OCI-LY7 (cell line): ENCODE measurements around the gene MFSD6. TPM values are rescaled to one million over a fixed set of nuclear protein-coding genes. Genes with fewer than 3 reads are reported as not detected.

Experiments used
- BruUV-seq: library from RNA; stranded (reverse); fragments of 400-500 nt; replicated peaks from 2 replicates; lab custom pipeline; 2021; lab: Mats Ljungman, UMichigan
- CTCF ChIA-PET: fragments of 300-600 bp; sonication (Branson Sonifier 250); formaldehyde crosslinking; loops from one replicate; lab custom pipeline; 2022; ENCODE audit warnings: antibody characterized with exemption; ENCODE audit not compliant: unreplicated experiment; lab: Charles Lee
- POLR2A ChIA-PET: fragments of 300-600 bp; sonication (Branson Sonifier 250); formaldehyde crosslinking; loops from one replicate; lab custom pipeline; 2022; ENCODE audit warnings: antibody characterized with exemption; lab: Charles Lee
- DNase-seq: peaks from one replicate; pipeline ENCODE4 v3.0.0-alpha.2; 2015; ENCODE audit warnings: low spot score
- H2AFZ ChIP-seq: fragments of 200-600 bp; sonication (generic), shearing (Covaris generic); 2 replicates; pipeline ENCODE4 v1.6.1; 2014; ENCODE audit warnings: mild to moderate bottlenecking, antibody characterized with exemption, low read length, moderate library complexity
- H3K27ac ChIP-seq: fragments of 200-600 bp; sonication (generic); 2 replicates; pipeline ENCODE4 v1.5.1; 2014; ENCODE audit warnings: mixed run types, low read depth, mild to moderate bottlenecking, moderate library complexity, low read length, inconsistent platforms; ENCODE audit not compliant: poor library complexity, severe bottlenecking
- H3K36me3 ChIP-seq: fragments of 200-600 bp; sonication (generic); 2 replicates; pipeline ENCODE4 v1.6.1; 2014; ENCODE audit warnings: mild to moderate bottlenecking, antibody characterized with exemption, low read length, moderate library complexity, mixed read lengths; ENCODE audit not compliant: insufficient read depth
- H3K4me1 ChIP-seq: fragments of 200-600 bp; sonication (generic); 2 replicates; pipeline ENCODE4 v1.5.1; 2014; ENCODE audit warnings: mild to moderate bottlenecking, low read length; ENCODE audit not compliant: insufficient read depth, poor library complexity, severe bottlenecking
- H3K4me2 ChIP-seq: fragments of 200-600 bp; sonication (generic); 2 replicates; pipeline ENCODE4 v1.6.1; 2014; ENCODE audit warnings: mild to moderate bottlenecking, low read length
- H3K4me3 ChIP-seq: fragments of 200-600 bp; sonication (generic); 2 replicates; pipeline ENCODE4 v1.5.1; 2014; ENCODE audit warnings: mild to moderate bottlenecking, low read depth, low read length; ENCODE audit not compliant: poor library complexity, severe bottlenecking
- H3K79me2 ChIP-seq: fragments of 200-600 bp; sonication (generic); 2 replicates; pipeline ENCODE4 v1.6.1; 2016; ENCODE audit warnings: low read depth, mild to moderate bottlenecking, low read length, moderate library complexity, mixed read lengths; ENCODE audit not compliant: insufficient read depth
- H3K9me2 ChIP-seq: fragments of 200-600 bp; sonication (generic); 2 replicates; pipeline ENCODE4 v1.6.1; 2016; ENCODE audit warnings: mild to moderate bottlenecking, low read length, mixed read lengths; ENCODE audit not compliant: insufficient read depth
- H3K9me3 ChIP-seq: fragments of 200-600 bp; sonication (generic); 2 replicates; pipeline ENCODE4 v1.6.1; 2014; ENCODE audit warnings: mild to moderate bottlenecking, mixed run types, low read length, mixed read lengths
- H4K20me1 ChIP-seq: fragments of 200-600 bp; sonication (generic); 2 replicates; pipeline ENCODE4 v1.6.1; 2014; ENCODE audit warnings: mild to moderate bottlenecking, antibody characterized with exemption, low read length, moderate library complexity, mixed read lengths; ENCODE audit not compliant: insufficient read depth
- CTCF ChIP-seq: fragments of 200-600 bp; sonication (generic); conservative IDR thresholded peaks from 2 replicates; pipeline ENCODE4 v1.5.1; 2014; ENCODE audit warnings: mild to moderate bottlenecking, antibody characterized with exemption, low read length, moderate library complexity, mixed read lengths
- EZH2phosphoT487 ChIP-seq: fragments of 200-600 bp; sonication (generic); IDR thresholded peaks from 2 replicates; pipeline ENCODE4 v1.6.1; 2018; ENCODE audit warnings: low read depth, borderline replicate concordance, mild to moderate bottlenecking, mixed run types, antibody characterized with exemption, low read length, moderate library complexity, mixed read lengths
- intact Hi-C: fragments of 100-400 bp; cut with micrococcal nuclease; formaldehyde crosslinking; loops from one replicate; pipeline ENCODE4 v1.10.0; 2022; ENCODE audit not compliant: unreplicated experiment
- total RNA-seq, 2 experiments: library from RNA; depleted of rRNA in 1 of 2; stranded (reverse); fragments of >200 nt in 1 of 2; shearing (Covaris generic) in 1 of 2; gene quantifications; 2 replicates each; pipeline ENCODE4 v1.2.3, GENCODE V29; 2014 to 2022

The MFSD6 gene
- total RNA-seq, 2 experiments from 2014 or later: 8.3 to 19.5 TPM

DNA sequence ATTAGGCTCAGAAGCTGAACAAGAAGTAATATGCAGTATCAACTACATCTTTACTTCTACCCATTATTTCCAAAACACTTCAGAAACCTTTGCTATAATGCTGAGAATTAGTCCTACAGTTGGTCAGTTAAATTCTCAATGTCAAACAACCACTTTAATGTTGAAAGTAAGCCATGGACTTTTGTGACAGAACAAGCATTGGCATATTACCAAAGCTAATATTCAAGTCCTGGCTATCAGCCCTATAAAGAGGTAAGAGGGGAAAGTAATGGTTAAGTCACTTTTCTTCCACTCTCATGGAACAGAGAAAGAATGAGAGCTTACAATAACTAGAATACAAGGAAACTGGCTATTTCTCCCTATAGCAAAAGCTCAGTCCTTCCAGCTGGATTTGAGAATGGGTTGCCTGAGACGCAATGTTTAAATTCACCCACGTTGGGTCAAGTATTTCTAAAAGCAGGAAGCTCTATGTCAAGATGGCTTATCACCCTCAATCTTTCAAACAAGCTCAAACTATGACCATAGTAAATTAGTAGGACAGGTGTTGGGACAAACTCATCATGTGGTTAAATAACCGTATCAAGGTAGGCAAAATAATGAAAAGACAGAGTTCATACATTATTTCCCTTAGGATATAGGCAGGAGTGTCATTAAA lies 31.4 kb upstream of the MFSD6 start:
- Histone ChIP-seq H3K27ac (no peak overlapping the region), H3K4me1 (no peaks in the 10 kb centered on the region), H3K9me2 (no peaks in the 10 kb centered on the region), H3K4me2 (no peak overlapping the region), H2AFZ (no peak overlapping the region), H3K9me3 (no peaks in the 10 kb centered on the region), H4K20me1 (no peaks in the 10 kb centered on the region), H3K4me3 (no peak overlapping the region), H3K79me2 (no peaks in the 10 kb centered on the region), H3K36me3 (no peaks in the 10 kb centered on the region)
- DNase-seq: no peak
- BruUV-seq: no TSS peak
- ChIA-PET CTCF (no interaction called here), POLR2A (interaction anchor here (0.9 kb wide), 1 partner anchor 332 kb away, joined by 4 read pairs; no protein-coding TSS in a partner anchor)
- intact Hi-C loops: no loop called here
- TF ChIP-seq EZH2phosphoT487 (no peak), CTCF (no peak)

DNA sequence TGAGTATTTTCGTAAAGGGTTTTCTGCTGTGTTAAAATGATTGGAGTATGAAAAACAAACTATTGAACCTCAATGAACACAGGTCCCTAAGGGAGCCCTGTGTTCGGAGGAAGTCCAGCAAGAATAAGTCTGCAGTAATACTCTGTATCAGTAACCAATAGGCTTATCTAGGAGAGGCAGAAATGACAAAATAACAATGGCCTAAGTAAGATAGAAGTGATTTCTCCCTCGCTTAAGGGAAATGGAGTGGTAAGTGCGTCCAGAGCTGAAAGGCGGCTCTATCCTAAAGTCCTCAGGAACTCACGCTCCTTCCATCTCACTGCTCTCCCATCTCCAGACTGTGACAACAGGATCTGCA lies 29.3 kb upstream of the MFSD6 start:
- Histone ChIP-seq H3K4me3 (no peak overlapping the region), H3K9me2 (no peaks in the 10 kb centered on the region), H4K20me1 (no peaks in the 10 kb centered on the region), H3K4me1 (no peaks in the 10 kb centered on the region), H3K9me3 (no peaks in the 10 kb centered on the region), H3K27ac (no peak overlapping the region), H3K79me2 (no peaks in the 10 kb centered on the region), H3K36me3 (no peaks in the 10 kb centered on the region), H2AFZ (no peak overlapping the region), H3K4me2 (no peak overlapping the region)
- BruUV-seq: no TSS peak
- TF ChIP-seq CTCF: no peak
- TF ChIP-seq EZH2phosphoT487: no peak
- POLR2A ChIA-PET: no interaction called here
- intact Hi-C loops: no loop called here
- no peak for DNase-seq
- CTCF ChIA-PET: no interaction called here

GRCh38 chr2:190379249-190379964 lies 28.7 kb upstream of the MFSD6 start:
- no peaks in the 10 kb centered on the region for H3K4me1 ChIP-seq
- no peaks in the 10 kb centered on the region for H3K79me2 ChIP-seq
- H3K4me2 ChIP-seq: no peak overlapping the region
- intact Hi-C loops: no loop called here
- CTCF ChIA-PET: no interaction called here
- no peak for DNase-seq
- H2AFZ ChIP-seq: no peak overlapping the region
- POLR2A ChIA-PET: no interaction called here
- no TSS peak for BruUV-seq
- H3K9me2 ChIP-seq: no peaks in the 10 kb centered on the region
- H3K27ac ChIP-seq: no peak overlapping the region
- no peak overlapping the region for H3K4me3 ChIP-seq
- no peaks in the 10 kb centered on the region for H3K9me3 ChIP-seq
- no peak for TF ChIP-seq EZH2phosphoT487
- no peak for TF ChIP-seq CTCF
- H4K20me1 ChIP-seq: no peaks in the 10 kb centered on the region
- H3K36me3 ChIP-seq: no peaks in the 10 kb centered on the region
